GM12878 (cell line): Measurements from ENCODE around the gene PERM1. TPM values are rescaled to one million over a fixed set of nuclear protein-coding genes. Genes with fewer than 3 reads are reported as not detected.

ENCODE experiments used
- ATAC-seq: fragments of 200-7000 bp; cut with Tn5 transposase; 3 replicates; pipeline ENCODE4 v1.9.1; 2020; ENCODE audit warnings: mild to moderate bottlenecking, moderate library complexity
- BruUV-seq: library from RNA; stranded (reverse); fragments of 400-500 nt; replicated peaks from 2 replicates; lab custom pipeline; 2021; lab: Mats Ljungman, UMichigan
- CTCF ChIA-PET: fragments of 300-600 bp; sonication (Branson Sonifier 250); formaldehyde crosslinking; extraction: SDS; loops from one replicate; lab custom pipeline; 2021; ENCODE audit warnings: inconsistent platforms; lab: Yijun Ruan, JAX
- POLR2A ChIA-PET: fragments of 350-600 bp; formaldehyde crosslinking; extraction: SDS; loops from one replicate; lab custom pipeline; 2021; ENCODE audit warnings: inconsistent platforms; lab: Charles Lee
- RAD21 ChIA-PET: fragments of 300-600 bp; sonication (Branson Sonifier 250); formaldehyde crosslinking; loops from one replicate; lab custom pipeline; 2023; ENCODE audit warnings: antibody characterized with exemption; ENCODE audit not compliant: unreplicated experiment; lab: Charles Lee
- SMC1A ChIA-PET: fragments of 300-600 bp; sonication (Branson Sonifier 250); formaldehyde crosslinking; loops from one replicate; lab custom pipeline; 2023; ENCODE audit not compliant: unreplicated experiment, uncharacterized antibody; lab: Charles Lee
- DNase-seq: peaks from one replicate; pipeline ENCODE4 v3.0.0-alpha.2; 2011; ENCODE audit warnings: low read depth, low spot score
- FAIRE-seq: peaks from 3 replicates; lab custom pipeline; 2011; peaks lifted over from hg19 to GRCh38; lab: Jason Lieb, UNC
- H2AFZ ChIP-seq: 2 replicates; pipeline ENCODE4 v1.6.0; 2011; ENCODE audit warnings: low read depth, low read length, control low read depth; ENCODE audit not compliant: control insufficient read depth
- H3K27ac ChIP-seq: 2 replicates; pipeline ENCODE4 v1.5.1; 2011; ENCODE audit warnings: control low read depth; ENCODE audit not compliant: control insufficient read depth, insufficient read depth
- H3K27me3 ChIP-seq, 2 experiments: replicated peaks in 1 of 2; 2 replicates each; pipeline versions ENCODE4 v1.6.0 to v1.6.1; 2011; ENCODE audit warnings: low read length in 1 of 2; ENCODE audit not compliant: control insufficient read depth in 2 of 2, insufficient read depth in 2 of 2
- H3K36me3 ChIP-seq, 2 experiments: 2 replicates each; pipeline ENCODE4 v1.5.1; 2011; ENCODE audit warnings: low read length in 1 of 2; ENCODE audit not compliant: control insufficient read depth in 2 of 2, insufficient read depth in 2 of 2
- H3K4me1 ChIP-seq: 2 replicates; pipeline ENCODE4 v1.6.1; 2011; ENCODE audit warnings: mild to moderate bottlenecking, low read length, moderate library complexity, mixed read lengths; ENCODE audit not compliant: control insufficient read depth, insufficient read depth
- H3K4me2 ChIP-seq: 2 replicates; pipeline ENCODE4 v1.6.0; 2011; ENCODE audit warnings: control low read depth; ENCODE audit not compliant: control insufficient read depth, insufficient read depth
- H3K4me3 ChIP-seq: fragments of 200-600 bp; sonication (generic); 2 replicates; pipeline ENCODE4 v1.5.1; 2016
- H3K79me2 ChIP-seq: 2 replicates; pipeline ENCODE4 v1.6.0; 2011; ENCODE audit warnings: low read length; ENCODE audit not compliant: control insufficient read depth, insufficient read depth
- H3K9ac ChIP-seq: 2 replicates; pipeline ENCODE4 v1.8.0; 2011; ENCODE audit warnings: low read length, control low read depth, mixed read lengths; ENCODE audit not compliant: control insufficient read depth, insufficient read depth
- H3K9me3 ChIP-seq: replicated peaks from 3 replicates; pipeline ENCODE4 v1.5.1; 2011; ENCODE audit warnings: mild to moderate bottlenecking, low read length; ENCODE audit not compliant: control insufficient read depth, insufficient read depth
- H4K20me1 ChIP-seq: 2 replicates; pipeline ENCODE4 v1.6.0; 2011; ENCODE audit not compliant: control insufficient read depth, insufficient read depth
- ASH2L ChIP-seq: fragments of 300-600, 200-600 bp; sonication (generic); IDR thresholded peaks from 2 replicates; pipeline ENCODE4 v1.6.1; 2017; ENCODE audit warnings: low read depth, mild to moderate bottlenecking, borderline replicate concordance
- BCLAF1 ChIP-seq: fragments of 450-650 bp; IDR thresholded peaks from 2 replicates; pipeline ENCODE4 v1.6.1; 2017; ENCODE audit warnings: antibody characterized with exemption, mild to moderate bottlenecking, moderate library complexity
- BRCA1 ChIP-seq: IDR thresholded peaks from 2 replicates; pipeline ENCODE4 v1.6.1; 2011; ENCODE audit warnings: low read depth, low read length, improper control_type of control experiment
- CREB1 ChIP-seq: IDR thresholded peaks from 2 replicates; pipeline ENCODE4 v1.6.1; 2012; ENCODE audit warnings: low read depth, mild to moderate bottlenecking, inconsistent platforms
- FOXM1 ChIP-seq: IDR thresholded peaks from 2 replicates; pipeline ENCODE4 v1.6.1; 2012; ENCODE audit warnings: low read depth, mild to moderate bottlenecking, inconsistent platforms, low read length, moderate library complexity
- MTA3 ChIP-seq: IDR thresholded peaks from 2 replicates; pipeline ENCODE4 v1.6.1; 2012; ENCODE audit warnings: low read length, inconsistent platforms, borderline replicate concordance
- NFIC ChIP-seq: IDR thresholded peaks from 2 replicates; pipeline ENCODE4 v1.6.1; 2012; ENCODE audit warnings: low read depth, mild to moderate bottlenecking, inconsistent platforms, low read length, moderate library complexity
- NRF1 ChIP-seq: conservative IDR thresholded peaks from 2 replicates; pipeline ENCODE4 v1.6.1; 2011; ENCODE audit warnings: mild to moderate bottlenecking, low read depth, low read length, improper control_type of control experiment
- PKNOX1 ChIP-seq: fragments of 450-650 bp; IDR thresholded peaks from 2 replicates; pipeline ENCODE4 v1.6.1; 2016; ENCODE audit warnings: mild to moderate bottlenecking
- SKIL ChIP-seq: fragments of 450-650 bp; IDR thresholded peaks from 2 replicates; pipeline ENCODE4 v1.6.1; 2017; ENCODE audit warnings: mild to moderate bottlenecking, low read depth, inconsistent platforms; ENCODE audit not compliant: poor library complexity, severe bottlenecking
- STAT1 ChIP-seq: fragments of 450-650 bp; conservative IDR thresholded peaks from 2 replicates; pipeline ENCODE4 v1.6.1; 2014; ENCODE audit warnings: antibody characterized with exemption, mild to moderate bottlenecking
- TAF1 ChIP-seq: IDR thresholded peaks from 2 replicates; pipeline ENCODE4 v1.6.1; 2011; ENCODE audit warnings: mild to moderate bottlenecking, low read depth, low read length, borderline replicate concordance
- WRNIP1 ChIP-seq: IDR thresholded peaks from 2 replicates; pipeline ENCODE4 v1.6.1; 2011; ENCODE audit warnings: low read depth, low read length, improper control_type of control experiment, borderline replicate concordance
- YBX1 ChIP-seq: fragments of 450-650 bp; IDR thresholded peaks from 2 replicates; pipeline ENCODE4 v1.6.1; 2016; ENCODE audit warnings: antibody characterized with exemption
- ZNF622 ChIP-seq: fragments of 450-650 bp; IDR thresholded peaks from 2 replicates; pipeline ENCODE4 v1.6.1; 2017; ENCODE audit warnings: mild to moderate bottlenecking, inconsistent platforms
- ZZZ3 ChIP-seq: IDR thresholded peaks from 2 replicates; pipeline ENCODE4 v1.6.1; 2011; ENCODE audit warnings: low read depth; ENCODE audit not compliant: control insufficient read depth, insufficient read length
- WGBS: methylation state at CpG from one replicate; pipeline ENCODE4 v1.1.6; 2016; ENCODE audit warnings: low lambda C conversion rate; ENCODE audit not compliant: insufficient replicate concordance, insufficient coverage; ENCODE audit errors: missing lambda C conversion rate; 5-methylcytosine and 5-hydroxymethylcytosine counted together
- in situ Hi-C: fragments of 300-500 bp; cut with MboI; formaldehyde crosslinking; loops from 9 replicates; pipeline ENCODE4 v1.14.3; 2018; ENCODE audit warnings: mixed read lengths
- intact Hi-C: fragments of 100-400 bp; cut with micrococcal nuclease; formaldehyde crosslinking; loops from one replicate; pipeline ENCODE4 v1.14.2; 2022; ENCODE audit not compliant: unreplicated experiment
- polyA plus RNA-seq, 11 experiments: library from polyadenylated mRNA; depleted of rRNA in 4 of 11; unstranded in 6 of 11; stranded (reverse) in 5 of 11; fragments of >200 nt; fragmentation: Nextera tagmentation in 4 of 11; fragmentation: Illumina TruSeq in 1 of 11; extraction: Ambion mirVana in 4 of 11; extraction: Trizol in 1 of 11; gene quantifications; 1 replicate in 1 of 11; 2 replicates in 10 of 11; pipeline versions ENCODE4 v1.2.1 to v1.2.3, GENCODE V29; 2011 to 2016; ENCODE audit warnings: inconsistent platforms in 2 of 11, missing spikeins in 2 of 11, low read depth in 1 of 11
- total RNA-seq, 4 experiments: library from RNA; depleted of rRNA in 3 of 4; stranded (reverse); fragments of >200 nt in 3 of 4; fragmentation: Illumina TruSeq in 1 of 4; extraction: Trizol in 1 of 4; gene quantifications; 2 replicates each; pipeline versions ENCODE4 v1.2.1 to v1.2.3, GENCODE V29; 2013 to 2021
- TF ChIP-seq, protein P1 (sequence below): IDR thresholded peaks from 2 replicates; pipeline ENCODE4 v1.6.1; 2011; ENCODE audit warnings: mild to moderate bottlenecking, low read depth, low read length, moderate library complexity; ENCODE audit not compliant: insufficient replicate concordance

Gene PERM1
- total and polyA plus RNA-seq, 10 of the 15 experiments (the other 5 are each of a cell fraction or from before 2014, with no cell fraction given) = not detected

DNA sequence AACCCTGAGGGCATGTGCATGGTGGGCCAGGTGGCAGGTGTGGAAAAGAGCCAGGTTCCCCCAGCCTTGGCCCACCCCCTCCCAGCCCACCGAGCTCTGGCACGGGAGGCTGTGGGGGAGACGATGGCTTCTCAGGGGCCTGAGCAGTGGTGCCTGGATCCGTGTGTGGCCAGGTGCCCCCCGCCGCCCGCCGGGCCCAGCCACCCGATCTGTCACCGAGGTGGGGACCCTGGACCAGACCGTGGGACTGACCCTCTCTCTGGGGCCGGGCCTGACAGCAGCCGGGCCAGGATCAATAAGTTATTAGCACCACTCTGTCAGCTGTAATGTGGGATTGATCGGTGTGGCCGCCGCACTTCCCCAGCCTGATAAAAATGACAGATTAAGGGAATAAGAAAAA, 44.4 kb downstream of the PERM1 start:
- H3K27ac ChIP-seq = no peak overlapping the region
- peaks cover 8% of the 10 kb centered on the region in 2 experiments for H3K27me3 ChIP-seq
- H3K79me2 ChIP-seq = no peaks in the 10 kb centered on the region
- ChIA-PET CTCF (interaction anchor here (1.9 kb wide), 1 partner anchor 32 kb away, joined by 16 read pairs; no protein-coding TSS in a partner anchor), RAD21 (interaction anchor here (1.3 to 4.1 kb wide), 2 partner anchors 32 to 35 kb away, joined by 4 to 20 read pairs; no protein-coding TSS in a partner anchor), POLR2A (interaction anchor here (1.5 kb wide), 1 partner anchor 32 kb away, joined by 4 read pairs; no protein-coding TSS in a partner anchor), SMC1A (no interaction called here)
- H2AFZ ChIP-seq = no peak overlapping the region
- no peaks in the 10 kb centered on the region for H3K36me3 ChIP-seq
- H3K9ac ChIP-seq = no peak overlapping the region
- peaks cover 7% of the 10 kb centered on the region; the same call in 1 of the 2 replicates for H3K4me1 ChIP-seq
- 65% methylated on average over 10 of the region's 16 CpGs for WGBS
- no peak overlapping the region for H3K4me2 ChIP-seq
- intact Hi-C loops = no loop called here
- no peaks in the 10 kb centered on the region for H3K9me3 ChIP-seq
- ATAC-seq (no peak), DNase-seq (no peak), FAIRE-seq (no peak)
- H4K20me1 ChIP-seq = no peaks in the 10 kb centered on the region
- in situ Hi-C loops = loop anchor here (10.0 kb wide), 1 partner anchor 63 kb away; no protein-coding TSS in a partner anchor
- H3K4me3 ChIP-seq = no peak overlapping the region
- BruUV-seq = no TSS peak
- TF ChIP-seq NRF1 = no peak
- no peak for TF ChIP-seq MTA3
- TF ChIP-seq ZZZ3 = no peak
- no peak for TF ChIP-seq ZNF622
- TF ChIP-seq BCLAF1 = no peak
- no peak for TF ChIP-seq CREB1
- TF ChIP-seq ASH2L = no peak
- TF ChIP-seq PKNOX1 = no peak
- no peak for TF ChIP-seq YBX1
- no peak for TF ChIP-seq WRNIP1
- no peak for TF ChIP-seq BRCA1
- TF ChIP-seq NFIC = no peak
- TF ChIP-seq STAT1 = no peak
- TF ChIP-seq FOXM1 = no peak
- TF ChIP-seq, protein P1, sequence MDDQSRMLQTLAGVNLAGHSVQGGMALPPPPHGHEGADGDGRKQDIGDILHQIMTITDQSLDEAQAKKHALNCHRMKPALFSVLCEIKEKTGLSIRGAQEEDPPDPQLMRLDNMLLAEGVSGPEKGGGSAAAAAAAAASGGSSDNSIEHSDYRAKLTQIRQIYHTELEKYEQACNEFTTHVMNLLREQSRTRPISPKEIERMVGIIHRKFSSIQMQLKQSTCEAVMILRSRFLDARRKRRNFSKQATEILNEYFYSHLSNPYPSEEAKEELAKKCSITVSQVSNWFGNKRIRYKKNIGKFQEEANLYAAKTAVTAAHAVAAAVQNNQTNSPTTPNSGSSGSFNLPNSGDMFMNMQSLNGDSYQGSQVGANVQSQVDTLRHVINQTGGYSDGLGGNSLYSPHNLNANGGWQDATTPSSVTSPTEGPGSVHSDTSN = no peak
- no peak for TF ChIP-seq SKIL
- no peak for TF ChIP-seq TAF1
